ENCODE measurements around the gene SFTPA1.
"Not testable (repeated sequence)": the region's sequence is repeated elsewhere in the genome, so short reads cannot be mapped to it uniquely, and the experiment has no call there.

DNA sequence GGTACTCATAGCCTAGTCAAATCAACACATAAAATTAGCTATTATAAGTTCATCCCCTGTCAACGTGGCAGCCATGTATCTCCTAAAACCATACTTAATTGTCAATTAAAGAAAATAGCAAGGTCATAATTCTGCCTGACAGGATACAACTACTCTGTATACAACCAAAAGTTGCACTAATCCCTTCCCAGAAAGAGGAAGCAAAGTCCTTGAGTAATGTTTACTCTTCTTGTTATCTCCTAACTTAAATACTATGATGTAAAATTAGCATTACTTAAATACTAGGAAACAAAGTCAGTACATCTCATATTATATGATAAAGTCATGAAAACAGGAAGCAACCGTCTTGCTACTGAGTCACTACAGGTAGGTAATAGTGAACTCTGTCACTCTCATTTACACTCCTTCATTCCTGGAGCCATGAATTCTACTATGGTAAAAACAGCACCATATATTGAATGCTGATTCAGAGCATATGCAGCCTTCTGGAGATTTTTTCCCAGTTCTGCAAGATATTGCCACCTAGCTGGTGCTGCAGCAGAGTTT, 26.0 kb downstream of the SFTPA1 start:
- TF ChIP-seq, protein P1, sequence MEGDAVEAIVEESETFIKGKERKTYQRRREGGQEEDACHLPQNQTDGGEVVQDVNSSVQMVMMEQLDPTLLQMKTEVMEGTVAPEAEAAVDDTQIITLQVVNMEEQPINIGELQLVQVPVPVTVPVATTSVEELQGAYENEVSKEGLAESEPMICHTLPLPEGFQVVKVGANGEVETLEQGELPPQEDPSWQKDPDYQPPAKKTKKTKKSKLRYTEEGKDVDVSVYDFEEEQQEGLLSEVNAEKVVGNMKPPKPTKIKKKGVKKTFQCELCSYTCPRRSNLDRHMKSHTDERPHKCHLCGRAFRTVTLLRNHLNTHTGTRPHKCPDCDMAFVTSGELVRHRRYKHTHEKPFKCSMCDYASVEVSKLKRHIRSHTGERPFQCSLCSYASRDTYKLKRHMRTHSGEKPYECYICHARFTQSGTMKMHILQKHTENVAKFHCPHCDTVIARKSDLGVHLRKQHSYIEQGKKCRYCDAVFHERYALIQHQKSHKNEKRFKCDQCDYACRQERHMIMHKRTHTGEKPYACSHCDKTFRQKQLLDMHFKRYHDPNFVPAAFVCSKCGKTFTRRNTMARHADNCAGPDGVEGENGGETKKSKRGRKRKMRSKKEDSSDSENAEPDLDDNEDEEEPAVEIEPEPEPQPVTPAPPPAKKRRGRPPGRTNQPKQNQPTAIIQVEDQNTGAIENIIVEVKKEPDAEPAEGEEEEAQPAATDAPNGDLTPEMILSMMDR (IDR thresholded peaks at IDR 0.05; ENCODE audit: borderline replicate concordance, extremely low read depth, low read length, poor library complexity, severe bottlenecking) = not testable (repeated sequence)
- TF ChIP-seq EZH2 (IDR thresholded peaks at IDR 0.05; ENCODE audit: borderline replicate concordance, low read depth, low read length, severe bottlenecking) = not testable (repeated sequence)

Data from DND-41 (cell line).